OCI-LY1 (cell line): ENCODE data around the gene POLR3E.

Experiments used
- EZH2 ChIP-seq: fragments of 200-600 bp; sonication (generic), shearing (Covaris generic); IDR thresholded peaks from 2 replicates; pipeline ENCODE4 v1.8.0; 2017; ENCODE audit warnings: borderline replicate concordance, mixed run types, mild to moderate bottlenecking, antibody characterized with exemption, low read length, moderate library complexity, mixed read lengths
- TF ChIP-seq, protein P1 (sequence below): fragments of 200-600 bp; sonication (generic), shearing (Covaris generic); IDR thresholded peaks from 2 replicates; pipeline ENCODE4 v1.5.1; 2017; ENCODE audit warnings: mild to moderate bottlenecking, antibody characterized with exemption, low read length, moderate library complexity, mixed read lengths

DNA sequence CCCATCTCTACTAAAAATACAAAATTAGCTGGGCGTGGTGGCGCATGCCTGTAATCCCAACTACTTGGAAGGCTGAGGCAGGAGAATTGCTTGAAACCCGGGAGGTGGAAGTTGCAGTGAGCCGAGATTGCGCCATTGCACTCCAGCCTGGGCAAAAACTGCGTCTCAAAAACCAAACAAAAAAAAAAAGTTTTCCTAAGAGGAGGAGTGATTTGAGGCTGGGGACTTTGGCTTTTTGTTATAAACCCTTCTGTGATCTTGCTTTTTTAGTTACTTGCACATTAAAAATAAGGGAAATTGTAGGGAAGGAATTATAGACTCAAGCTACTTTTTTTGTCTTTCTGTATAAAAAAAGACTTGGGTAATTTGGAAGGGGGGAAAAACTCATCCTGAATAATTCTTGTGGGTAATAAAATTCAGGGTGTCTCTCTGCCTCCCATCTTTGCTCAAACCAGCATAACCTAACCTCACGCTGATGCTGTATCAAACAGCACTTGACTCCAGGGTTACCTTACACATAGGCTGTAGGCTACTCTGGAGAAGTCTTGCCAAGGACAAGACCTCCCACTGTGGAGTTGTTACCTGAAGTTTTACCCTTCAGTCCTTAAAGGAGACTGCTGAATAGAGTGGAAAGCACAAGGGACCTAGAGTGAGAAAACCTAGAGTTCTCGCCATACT is 78.9 kb downstream of the POLR3E start:
- TF ChIP-seq, protein P1, sequence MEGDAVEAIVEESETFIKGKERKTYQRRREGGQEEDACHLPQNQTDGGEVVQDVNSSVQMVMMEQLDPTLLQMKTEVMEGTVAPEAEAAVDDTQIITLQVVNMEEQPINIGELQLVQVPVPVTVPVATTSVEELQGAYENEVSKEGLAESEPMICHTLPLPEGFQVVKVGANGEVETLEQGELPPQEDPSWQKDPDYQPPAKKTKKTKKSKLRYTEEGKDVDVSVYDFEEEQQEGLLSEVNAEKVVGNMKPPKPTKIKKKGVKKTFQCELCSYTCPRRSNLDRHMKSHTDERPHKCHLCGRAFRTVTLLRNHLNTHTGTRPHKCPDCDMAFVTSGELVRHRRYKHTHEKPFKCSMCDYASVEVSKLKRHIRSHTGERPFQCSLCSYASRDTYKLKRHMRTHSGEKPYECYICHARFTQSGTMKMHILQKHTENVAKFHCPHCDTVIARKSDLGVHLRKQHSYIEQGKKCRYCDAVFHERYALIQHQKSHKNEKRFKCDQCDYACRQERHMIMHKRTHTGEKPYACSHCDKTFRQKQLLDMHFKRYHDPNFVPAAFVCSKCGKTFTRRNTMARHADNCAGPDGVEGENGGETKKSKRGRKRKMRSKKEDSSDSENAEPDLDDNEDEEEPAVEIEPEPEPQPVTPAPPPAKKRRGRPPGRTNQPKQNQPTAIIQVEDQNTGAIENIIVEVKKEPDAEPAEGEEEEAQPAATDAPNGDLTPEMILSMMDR, result no peak
- no peak for TF ChIP-seq EZH2
